HG02885 (cell line): ENCODE data around the gene PLP2.
"Not testable (repeated sequence)": the region's sequence is repeated elsewhere in the genome, so short reads cannot be mapped to it uniquely, and the experiment has no call there.

ENCODE experiments used
- ATAC-seq: cut with Tn5 transposase; IDR thresholded peaks from one replicate; pipeline ENCODE4 v1.9.1; 2021; ENCODE audit warnings: mild to moderate bottlenecking; ENCODE audit not compliant: unreplicated experiment, poor library complexity

PLP2 gene

GRCh38 chrX:49162620-49163019 lies 9.1 kb upstream of the PLP2 start, which contains the start of gene MAGIX:
Gene MAGIX (plus strand): TSS chrX:49162758. CDS start chrX:49162890, 132 bp downstream.
- no peak for ATAC-seq

- peak; percentile 72 for ATAC-seq
These were observed 7.9 kb upstream of the PLP2 start for GRCh38 chrX:49163555-49164419.

GRCh38 chrX:49164589-49165360 lies 6.9 kb upstream of the PLP2 start:
- no peak for ATAC-seq

- peak; percentile 30 for ATAC-seq
These were observed 5.5 kb upstream of the PLP2 start for GRCh38 chrX:49165901-49166881.

GRCh38 chrX:49166914-49167739 lies 4.6 kb upstream of the PLP2 start:
- peak; percentile 23 for ATAC-seq

- no peak for ATAC-seq
These were observed 4.0 kb upstream of the PLP2 start for GRCh38 chrX:49167740-49168108.

- peak; percentile 78 for ATAC-seq
These were observed 632 bp downstream of the PLP2 start for GRCh38 chrX:49172280-49172780.

GRCh38 chrX:49173544-49173943 lies 1.8 kb downstream of the PLP2 start:
- not testable (repeated sequence) for ATAC-seq

GRCh38 chrX:49174723-49175122 lies 3.0 kb downstream of the PLP2 start:
- ATAC-seq: no peak

GRCh38 chrX:49175435-49176274 lies 4.0 kb downstream of the PLP2 start:
- ATAC-seq: no peak

- ATAC-seq: no peak
These were observed 5.0 kb downstream of the PLP2 start for GRCh38 chrX:49176421-49177326.

GRCh38 chrX:49177338-49177833 lies 5.7 kb downstream of the PLP2 start:
- no peak for ATAC-seq

GRCh38 chrX:49177873-49178480 lies 6.3 kb downstream of the PLP2 start:
- ATAC-seq: no peak

GRCh38 chrX:49178537-49178936 lies 6.8 kb downstream of the PLP2 start:
- no peak for ATAC-seq

GRCh38 chrX:49179358-49179757 lies 7.7 kb downstream of the PLP2 start:
- ATAC-seq: no peak

GRCh38 chrX:49183701-49184281 lies 12.1 kb downstream of the PLP2 start:
- ATAC-seq: no peak
